ENCODE data around the gene HNRNPDL. TPM values are rescaled to one million over a fixed set of nuclear protein-coding genes. Genes with fewer than 3 reads are reported as not detected.
"Not testable (repeated sequence)": the region's sequence is repeated elsewhere in the genome, so short reads cannot be mapped to it uniquely, and the experiment has no call there.

HNRNPDL gene
- total RNA-seq, 1 donor from 2014 or later = 97.2 TPM

DNA sequence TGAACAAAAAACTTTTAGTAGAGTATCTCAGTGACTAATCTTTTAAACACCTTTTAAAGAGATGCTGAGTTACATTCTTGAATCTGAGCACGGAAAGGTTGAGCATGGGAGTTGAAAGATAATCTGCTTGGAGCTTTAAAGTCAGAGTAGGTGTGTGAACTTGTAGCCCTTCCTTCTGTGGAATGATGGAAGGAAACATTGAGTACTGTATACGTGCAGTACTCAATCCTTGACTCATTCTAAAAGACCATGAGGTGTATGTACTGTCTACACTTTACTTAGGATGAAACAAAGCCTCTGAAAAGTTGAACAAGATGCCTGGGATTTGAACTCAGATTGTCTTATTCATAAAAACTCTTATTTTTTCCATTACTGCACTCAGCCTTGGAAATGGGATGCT lies 3.5 kb upstream of the HNRNPDL start:
- no peak for DNase-seq (ENCODE audit: low read depth in 2 of 2)

DNA sequence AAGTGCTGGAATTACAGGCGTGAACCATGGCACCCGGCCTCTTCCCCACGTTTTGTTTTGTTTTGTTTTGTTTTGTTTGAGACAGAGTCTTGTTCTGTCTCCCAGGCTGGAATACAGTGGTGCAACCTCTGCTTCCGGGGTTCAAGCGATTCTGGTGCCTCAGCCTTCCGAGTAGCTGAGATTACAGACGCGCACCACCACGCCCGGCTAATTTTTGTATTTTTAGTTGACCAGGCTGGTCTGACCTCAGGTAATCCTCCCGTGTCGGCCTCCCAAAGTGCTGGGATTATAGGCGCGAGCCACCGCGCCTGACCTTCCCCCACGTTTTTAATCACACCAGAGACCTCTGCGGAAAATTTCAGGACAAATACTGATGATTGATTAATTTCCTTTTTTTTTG lies 2.3 kb upstream of the HNRNPDL start:
- no peak for DNase-seq (ENCODE audit: low read depth in 2 of 2)

DNA sequence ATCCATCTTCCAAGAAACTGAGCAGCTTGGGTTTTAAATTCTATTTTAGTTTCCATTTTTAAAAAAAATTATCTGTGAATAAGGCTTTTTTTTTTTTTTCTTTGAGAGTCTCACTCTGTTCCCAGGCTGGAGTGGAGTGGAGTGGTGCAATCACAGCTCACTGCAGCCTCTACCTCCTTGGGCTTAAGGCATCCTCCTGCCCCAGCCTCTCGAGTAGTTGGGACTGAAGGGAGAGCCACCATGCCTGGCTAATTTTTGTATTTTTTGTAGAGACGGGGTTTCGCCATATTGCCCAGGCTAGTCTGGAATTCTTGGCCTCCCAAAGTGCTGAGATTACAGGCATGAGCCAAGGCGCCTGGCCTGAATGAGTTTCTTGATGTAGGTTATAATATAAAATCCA lies 1.6 kb upstream of the HNRNPDL start:
- no peak for DNase-seq (ENCODE audit: low read depth in 2 of 2)

DNA sequence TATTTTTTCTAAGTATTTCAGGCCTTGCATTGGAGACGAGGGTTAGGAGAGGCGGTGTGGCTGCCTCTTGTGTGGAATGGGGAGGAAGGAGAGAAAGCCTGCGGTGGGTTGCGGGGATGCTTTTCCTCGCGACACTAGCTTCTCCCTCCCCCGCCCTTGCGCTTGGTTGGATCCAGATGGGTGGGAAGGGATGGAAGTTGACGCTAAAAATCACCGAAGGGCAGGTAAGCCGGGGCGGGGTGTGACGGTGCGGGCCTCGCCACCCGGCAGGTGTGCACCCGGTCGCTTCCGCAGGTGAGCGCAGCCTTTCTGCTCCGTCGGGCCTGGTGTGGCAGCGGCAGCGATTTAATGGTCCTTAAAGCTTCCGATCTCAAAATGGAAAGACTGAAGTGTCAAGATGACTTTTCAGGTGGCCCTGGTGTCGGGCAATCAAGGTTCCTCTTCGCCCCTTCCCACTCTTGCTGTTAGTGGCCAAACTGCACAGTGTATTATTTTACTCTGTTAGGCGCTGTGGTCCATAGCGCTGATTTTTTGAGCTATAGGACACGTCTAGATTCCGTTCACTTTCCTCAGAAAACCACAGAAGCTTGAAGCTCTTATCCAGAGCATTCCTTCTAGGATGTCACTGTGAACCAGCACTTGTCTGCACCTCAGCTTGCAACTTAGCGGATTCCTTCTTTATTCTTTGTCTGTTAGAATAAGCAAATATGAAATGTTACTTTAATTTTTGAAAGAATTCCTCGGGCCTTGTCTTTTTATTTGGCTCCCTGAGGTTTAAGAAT lies 893 bp upstream of the HNRNPDL start:
- peak in 1 of 2 donors; percentile 5 for DNase-seq (ENCODE audit: low read depth in 2 of 2)

DNA sequence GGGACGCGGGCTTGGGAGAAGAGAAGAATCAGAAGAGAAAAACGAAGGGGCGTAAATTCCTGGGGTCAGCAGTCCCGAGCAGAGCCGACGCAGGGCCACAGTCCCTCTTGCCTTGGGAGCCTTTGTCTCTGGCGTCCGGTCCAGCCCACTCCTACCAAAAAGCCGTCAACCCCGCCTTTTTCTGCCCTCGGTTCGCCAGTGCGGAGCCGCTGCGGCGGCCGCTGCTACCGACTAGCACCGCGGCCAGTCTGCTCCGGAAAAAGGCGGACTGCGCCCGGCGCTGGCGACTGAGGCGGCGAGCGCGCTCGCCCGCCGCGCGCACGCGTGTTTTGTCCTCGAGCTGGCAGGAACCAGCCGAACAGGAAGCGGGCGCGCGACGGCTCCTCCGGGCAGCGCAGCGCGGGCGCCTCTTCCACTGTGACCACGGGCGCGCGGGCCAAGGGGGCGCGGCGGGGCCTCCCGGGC lies 502 bp downstream of the HNRNPDL start:
- no peak for DNase-seq (ENCODE audit: low read depth in 2 of 2)

DNA sequence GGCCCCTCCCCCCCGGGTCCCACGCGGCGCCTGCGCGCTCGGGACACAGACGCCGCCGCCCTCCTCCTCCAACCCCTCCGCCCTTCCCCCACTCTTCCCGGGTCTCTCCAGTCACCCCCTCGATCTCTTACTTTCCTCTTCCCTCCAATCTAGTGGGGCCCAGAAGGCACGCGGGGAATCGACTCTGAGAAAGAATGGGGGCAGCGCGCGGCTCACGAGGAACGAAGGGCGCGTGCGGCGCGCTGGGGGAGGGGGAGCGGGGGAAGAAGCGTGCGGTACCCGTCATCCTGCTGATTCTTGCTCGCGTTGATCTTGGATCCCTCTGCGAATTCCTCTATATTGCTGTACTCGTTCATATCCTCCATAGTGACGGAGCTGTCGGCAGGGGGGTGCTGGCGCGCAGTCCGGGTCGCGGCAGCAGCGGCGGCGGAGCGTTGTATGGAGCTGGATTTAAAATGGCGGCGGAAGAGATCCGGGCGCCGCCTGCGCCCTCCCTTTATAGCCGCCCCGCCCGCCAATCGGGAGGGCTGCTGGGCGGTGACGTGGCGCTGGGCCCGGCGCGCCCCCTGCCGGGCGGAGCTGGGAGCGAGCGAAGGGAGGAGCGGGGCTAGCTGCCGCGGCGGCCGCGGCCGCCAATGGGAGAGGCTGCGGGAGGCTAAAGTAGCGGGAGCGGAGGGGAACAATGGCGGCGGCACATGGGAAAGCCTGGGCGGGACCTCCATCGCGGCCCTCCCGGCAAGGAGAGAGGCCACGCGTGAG lies 1.1 kb downstream of the HNRNPDL start:
- DNase-seq (ENCODE audit: low read depth in 2 of 2) = peak; percentile 93 to 96

DNA sequence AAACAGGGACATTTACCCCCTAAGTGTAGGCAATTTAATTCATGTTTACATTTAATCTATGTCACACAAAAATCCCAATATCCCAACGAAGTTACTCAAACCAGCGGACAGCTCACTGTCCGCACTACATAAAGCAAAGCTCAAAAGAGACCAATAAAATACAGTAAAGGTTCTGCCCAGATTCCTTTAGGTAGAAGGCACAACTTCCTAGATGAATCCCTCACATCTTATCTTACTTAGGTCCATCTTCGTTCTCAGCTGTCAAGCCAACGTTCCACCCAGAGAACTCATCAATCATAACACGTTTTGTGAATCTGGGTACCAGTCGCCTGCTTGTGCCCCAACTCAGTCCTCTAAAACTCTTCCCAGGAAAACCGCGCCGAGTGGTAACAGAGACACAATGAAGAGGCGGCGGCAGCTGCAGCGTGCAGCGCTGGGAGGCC lies 1.7 kb downstream of the HNRNPDL start:
- DNase-seq (ENCODE audit: low read depth in 2 of 2) = no peak

DNA sequence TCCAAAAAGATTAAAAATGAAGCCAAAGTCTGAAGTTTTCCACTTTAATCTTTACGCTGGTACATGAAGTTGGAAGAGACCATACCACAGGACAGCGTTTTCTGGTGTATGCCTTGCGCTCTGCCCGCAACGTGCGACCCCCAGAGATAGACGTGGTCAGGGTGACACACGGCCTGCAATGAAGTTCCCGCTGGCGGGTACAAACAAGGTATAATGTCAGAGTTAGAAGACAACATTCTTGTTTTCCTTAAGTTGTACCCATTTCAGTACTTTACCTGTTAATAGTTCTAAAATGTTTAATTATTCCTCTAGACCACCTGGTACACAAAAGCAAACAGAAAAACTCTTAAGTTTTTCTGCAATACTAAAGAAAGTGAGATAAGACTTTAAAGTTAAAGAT lies 4.8 kb downstream of the HNRNPDL start:
- DNase-seq (ENCODE audit: low read depth in 2 of 2) = no peak

DNA sequence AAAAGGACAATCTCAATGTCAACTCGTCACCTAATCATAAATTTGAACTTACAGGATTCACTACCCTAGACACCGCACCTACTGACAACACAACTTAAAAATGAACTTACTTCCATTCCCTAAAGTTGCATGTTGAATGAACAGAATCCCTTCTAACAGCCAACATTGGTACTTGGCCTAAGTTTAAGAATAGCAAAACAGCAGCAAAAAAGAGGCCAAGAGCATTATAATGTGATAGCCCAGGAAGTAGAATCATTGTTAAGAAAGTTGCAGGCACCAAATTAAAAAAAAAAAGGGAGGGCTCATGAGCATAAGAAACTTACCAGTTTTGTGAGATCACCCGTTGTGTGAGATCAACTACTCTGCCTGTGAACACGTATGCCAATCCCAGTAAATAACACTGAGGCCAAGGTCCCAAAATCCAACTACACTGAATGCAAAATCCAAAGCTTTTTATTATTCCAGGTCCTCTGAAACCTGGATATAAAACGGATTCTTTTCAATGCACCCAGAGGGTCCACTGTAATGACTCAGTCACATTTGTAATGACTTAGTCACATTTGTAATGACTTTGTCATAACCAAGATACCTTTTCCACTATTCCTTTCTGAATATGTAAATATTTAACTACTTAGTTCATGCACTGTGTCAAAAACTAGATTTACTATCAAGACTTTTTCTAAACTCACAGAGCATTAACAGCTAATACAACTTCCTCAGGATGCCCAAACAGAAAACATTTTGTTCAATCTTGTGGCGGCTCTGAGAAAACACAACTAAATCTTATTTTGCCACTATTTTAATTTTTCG lies 6.8 kb downstream of the HNRNPDL start:
- peak in 1 of 2 donors; percentile 18 for DNase-seq (ENCODE audit: low read depth in 2 of 2)

DNA sequence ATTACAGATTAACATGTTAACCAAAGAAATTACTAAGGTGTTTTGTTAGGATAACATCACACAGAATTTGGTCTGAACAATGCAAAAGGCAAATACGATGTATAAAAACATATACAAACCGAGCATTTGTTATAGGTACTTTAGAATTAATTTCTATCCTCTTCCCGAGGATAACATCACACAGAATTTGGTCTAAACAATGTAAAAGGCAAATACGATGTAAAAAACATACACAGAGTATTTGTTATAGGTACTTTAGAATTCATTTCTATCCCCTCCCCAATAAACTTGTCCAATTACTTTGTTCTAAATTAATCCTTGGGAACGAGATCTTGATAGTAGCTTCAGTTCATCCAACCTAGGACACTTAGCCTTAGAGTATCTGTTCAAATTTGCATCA lies 7.6 kb downstream of the HNRNPDL start:
- DNase-seq (ENCODE audit: low read depth in 2 of 2) = no peak

DNA sequence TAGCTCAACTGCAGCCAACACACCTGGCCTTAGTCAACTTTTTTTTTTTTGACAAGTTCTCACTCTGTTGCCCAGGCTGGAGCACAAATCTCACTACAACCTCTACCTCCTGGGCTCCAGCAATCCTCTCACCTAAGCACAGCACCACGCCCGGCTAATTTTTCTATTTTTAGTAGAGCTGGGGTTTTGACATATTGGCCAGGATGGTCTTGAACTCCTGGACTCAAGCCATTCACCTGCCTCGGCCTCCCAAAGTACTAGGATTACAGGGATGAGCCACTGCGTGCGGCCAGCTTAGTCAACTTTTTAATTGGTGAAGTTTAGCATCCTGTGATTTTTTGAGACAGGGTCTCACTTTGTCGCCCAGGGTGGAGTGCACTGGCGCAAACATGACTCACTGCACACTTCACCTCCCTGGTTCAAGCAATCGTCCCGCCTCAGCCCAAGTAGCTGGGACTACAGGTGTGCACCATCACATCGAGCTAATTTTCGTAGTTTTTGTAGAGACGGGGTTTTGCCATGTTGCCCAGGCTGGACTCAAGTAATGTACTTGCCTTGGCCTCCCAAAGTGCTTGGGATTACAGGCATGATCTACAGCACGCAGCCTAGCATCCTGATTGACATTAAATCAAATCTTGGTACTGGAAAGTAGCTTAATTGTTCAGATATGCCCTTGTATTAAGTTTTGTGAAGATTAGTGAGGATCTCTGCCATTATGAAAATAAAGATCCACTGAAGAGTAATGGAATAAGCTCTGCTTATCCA lies 8.3 kb downstream of the HNRNPDL start:
- no peak for DNase-seq (ENCODE audit: low read depth in 2 of 2)

DNA sequence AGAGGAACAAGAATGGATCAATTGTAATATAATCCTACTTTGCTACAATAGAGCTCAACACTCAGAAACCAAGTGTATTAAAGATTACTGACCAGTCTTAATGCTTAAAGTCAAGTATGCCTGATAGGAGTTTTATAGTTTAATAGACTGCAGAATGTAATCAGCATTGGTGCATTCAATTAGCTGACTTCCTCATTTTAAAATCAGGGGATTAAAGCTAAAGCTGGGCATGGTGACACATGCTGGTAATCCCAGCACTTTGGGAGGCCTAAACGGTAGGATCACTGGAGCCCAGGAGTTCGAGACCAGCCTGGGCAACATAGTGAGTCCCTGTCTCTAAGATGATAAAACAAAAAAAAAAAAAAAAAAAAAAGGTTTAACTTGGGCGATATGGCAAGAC lies 10.8 kb downstream of the HNRNPDL start:
- DNase-seq (ENCODE audit: low read depth in 2 of 2) = no peak

DNA sequence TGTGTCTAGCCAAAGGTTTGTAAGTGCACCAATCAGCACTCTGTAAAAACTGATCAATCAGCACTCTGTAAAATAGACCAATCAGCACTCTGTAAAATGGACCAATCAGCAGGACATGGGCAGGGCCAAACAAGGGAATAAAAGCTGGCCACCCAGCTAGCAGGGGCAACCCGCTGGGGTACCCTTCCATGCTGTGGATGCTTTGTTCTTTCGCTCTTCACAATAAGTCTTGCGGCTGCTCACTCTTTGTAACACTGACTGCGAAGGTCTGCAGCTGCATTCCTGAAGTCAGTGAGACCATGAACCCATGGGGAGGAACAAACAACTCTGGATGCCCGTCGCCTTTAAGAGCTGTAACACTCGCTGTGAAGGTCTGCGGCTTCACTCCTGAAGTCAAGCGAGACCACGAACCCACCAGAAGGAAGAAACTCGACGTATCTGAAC lies 14.3 kb downstream of the HNRNPDL start:
- DNase-seq (ENCODE audit: low read depth in 2 of 2) = no peak

DNA sequence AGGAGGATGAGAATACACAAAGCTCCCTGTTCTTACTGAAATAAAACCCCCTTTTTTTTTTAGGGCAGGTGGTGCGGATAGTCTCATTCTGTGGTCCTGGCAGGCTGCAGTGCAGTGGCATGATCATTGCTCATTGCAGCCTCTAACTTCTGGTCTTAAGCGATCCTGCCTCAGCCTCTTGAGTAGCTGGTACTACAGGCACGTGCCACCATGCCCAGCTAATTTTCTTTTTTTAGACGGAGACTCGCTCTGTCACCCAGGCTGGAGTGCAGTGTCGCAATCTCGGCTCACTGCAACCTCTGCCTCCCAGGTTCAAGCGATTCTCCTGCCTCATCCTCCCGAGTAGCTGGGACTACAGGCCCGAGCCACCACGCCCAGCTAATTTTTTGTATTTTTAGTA lies 15.2 kb downstream of the HNRNPDL start:
- DNase-seq (ENCODE audit: low read depth in 2 of 2) = not testable (repeated sequence)

DNA sequence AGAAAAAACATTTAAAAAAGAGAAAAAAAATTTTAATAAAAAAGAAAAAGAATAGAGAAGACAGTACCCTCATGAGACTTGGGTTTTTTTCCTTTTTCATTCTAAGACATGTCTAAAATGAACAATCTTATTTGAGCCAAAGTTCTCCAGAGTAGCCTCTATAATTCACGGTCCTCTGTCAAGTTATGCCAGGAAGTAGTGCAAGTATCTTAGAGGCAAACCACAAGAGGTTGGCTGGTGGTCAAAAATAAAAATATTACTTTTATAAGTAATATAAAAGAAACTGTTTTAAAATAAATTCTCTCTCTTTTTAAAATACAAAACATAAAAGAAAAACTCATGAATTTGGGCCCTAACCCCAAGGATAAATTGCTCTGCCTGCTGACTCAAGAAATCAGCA lies 26.5 kb downstream of the HNRNPDL start:
- no peak for DNase-seq (ENCODE audit: low read depth in 2 of 2)

DNA sequence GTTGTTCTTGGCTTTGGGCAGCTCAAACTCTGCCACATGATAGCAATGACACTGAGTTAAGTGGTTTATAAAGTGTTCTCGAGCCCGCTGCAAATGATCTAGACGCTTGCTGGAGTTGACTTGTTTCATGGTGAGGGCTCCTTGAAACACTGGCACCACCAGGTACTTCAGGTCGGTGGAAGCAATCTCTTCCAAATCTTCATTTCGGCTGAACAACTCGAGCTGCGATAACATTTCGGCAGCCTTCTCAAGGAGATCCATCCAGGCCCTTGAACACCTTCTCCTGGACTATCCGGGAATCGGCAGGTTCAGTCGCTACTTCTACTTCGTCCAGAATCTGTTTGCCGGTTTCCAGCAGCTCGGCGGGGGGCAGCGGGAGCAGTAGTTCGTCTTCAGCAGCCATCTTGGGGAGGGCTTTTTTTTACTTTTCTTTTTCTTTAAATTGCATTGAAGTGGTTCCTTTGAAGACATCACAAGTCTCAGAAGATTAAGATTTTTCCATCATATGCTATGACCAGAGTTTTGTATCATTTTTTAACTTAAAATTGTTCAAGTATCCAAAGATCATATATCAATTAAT lies 28.0 kb downstream of the HNRNPDL start:
- DNase-seq (ENCODE audit: low read depth in 2 of 2) = no peak

DNA sequence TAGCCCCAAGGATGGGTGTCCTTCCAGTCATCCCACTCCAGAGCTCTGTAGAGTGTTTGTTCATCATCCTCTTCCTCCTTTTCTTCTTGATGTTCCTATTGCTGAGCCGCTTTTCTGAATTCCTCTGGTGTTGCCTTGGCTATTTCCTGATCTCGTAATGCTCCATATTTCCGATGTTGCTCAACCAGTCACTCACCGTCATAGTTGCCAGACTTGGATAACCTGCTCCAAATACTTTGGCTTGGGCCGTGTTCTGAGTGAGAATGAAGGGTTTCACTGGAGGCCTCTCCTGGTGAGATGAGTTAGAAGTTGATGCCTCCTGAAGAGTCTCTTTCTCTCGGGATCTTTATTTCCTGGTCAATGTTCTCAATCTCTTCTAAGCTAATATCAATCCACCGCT lies 28.7 kb downstream of the HNRNPDL start:
- no peak for DNase-seq (ENCODE audit: low read depth in 2 of 2)

DNA sequence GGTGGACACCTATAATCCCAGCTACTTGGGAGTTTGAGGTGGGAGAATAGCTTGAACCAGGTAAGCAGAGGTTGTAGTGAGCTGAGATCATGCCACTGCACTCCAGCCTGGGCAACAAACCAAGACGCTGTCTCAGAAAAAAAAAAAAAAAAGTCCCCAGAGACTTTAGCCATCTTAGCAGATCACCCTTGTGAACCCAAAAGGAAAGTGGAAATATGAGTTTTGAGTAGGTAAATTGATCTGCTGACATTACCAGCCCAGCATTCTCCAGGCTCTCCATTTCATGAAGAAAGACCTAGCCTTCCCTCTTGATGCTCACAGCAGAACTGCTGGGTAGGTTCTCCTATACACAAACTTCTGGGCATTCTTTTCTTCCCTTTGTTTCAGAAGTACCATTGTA lies 32.0 kb downstream of the HNRNPDL start:
- no peak for DNase-seq (ENCODE audit: low read depth in 2 of 2)

DNA sequence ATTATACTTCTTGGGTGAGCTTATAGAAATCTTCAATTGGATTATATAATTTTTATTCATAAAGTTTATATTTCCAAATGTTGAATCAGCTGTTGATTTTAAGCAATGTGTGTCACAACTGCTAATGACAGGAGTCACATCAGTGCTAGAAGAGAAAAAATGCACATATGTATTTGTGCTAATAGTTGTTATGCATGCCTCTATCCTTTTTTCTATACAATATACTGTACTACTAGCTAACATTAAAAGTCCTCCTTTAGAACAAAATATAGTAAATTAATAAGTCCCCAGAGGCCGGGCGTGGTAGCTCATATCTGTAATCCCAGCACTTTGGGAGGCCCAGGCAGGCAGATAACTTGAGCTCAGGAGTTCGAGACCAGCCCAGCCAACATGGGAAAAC lies 32.7 kb downstream of the HNRNPDL start:
- DNase-seq (ENCODE audit: low read depth in 2 of 2) = no peak

DNA sequence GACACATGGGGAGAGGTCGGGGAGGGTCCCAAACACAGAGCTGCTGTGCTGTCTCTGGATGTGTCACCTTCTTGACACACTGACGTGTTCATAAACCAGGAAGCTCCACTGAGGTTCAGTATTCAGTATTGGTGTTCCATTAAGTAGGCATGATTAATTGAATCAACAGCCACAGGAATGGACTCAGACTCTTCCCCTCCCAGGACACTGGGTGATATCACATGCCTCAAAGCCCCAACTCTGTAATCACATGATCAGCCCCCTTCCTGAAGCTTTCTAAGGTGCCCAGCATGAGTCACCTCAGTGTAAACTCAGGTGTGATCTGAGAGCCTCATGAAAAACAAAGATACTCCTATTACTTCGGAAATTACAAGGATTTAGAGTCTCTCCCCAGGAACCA lies 35.4 kb downstream of the HNRNPDL start:
- DNase-seq (ENCODE audit: low read depth in 2 of 2) = no peak

DNA sequence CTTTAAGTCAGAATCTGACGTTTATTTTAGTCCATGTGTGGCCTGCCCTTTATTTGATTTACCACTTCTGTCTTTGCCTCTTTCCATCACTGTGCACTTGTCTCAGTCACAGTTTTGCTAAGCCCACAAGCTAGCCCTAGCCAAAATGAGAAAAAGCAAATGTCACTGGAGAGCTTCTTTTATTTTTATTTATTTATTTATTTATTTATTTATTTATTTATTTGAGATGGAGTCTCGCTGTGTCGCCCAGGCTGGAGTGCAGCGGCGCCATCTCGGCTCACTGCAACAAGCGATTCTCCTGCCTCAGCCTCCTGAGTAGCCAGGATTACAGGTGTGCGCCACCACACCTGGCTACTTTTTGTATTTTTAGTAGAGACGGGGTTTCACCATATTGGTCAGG lies 40.2 kb downstream of the HNRNPDL start:
- not testable (repeated sequence) for DNase-seq (ENCODE audit: low read depth in 2 of 2)
